ENCODE data around the gene NAP1L4.
"Not testable (repeated sequence)": the region's sequence is repeated elsewhere in the genome, so short reads cannot be mapped to it uniquely, and the experiment has no call there.

The NAP1L4 gene

DNA sequence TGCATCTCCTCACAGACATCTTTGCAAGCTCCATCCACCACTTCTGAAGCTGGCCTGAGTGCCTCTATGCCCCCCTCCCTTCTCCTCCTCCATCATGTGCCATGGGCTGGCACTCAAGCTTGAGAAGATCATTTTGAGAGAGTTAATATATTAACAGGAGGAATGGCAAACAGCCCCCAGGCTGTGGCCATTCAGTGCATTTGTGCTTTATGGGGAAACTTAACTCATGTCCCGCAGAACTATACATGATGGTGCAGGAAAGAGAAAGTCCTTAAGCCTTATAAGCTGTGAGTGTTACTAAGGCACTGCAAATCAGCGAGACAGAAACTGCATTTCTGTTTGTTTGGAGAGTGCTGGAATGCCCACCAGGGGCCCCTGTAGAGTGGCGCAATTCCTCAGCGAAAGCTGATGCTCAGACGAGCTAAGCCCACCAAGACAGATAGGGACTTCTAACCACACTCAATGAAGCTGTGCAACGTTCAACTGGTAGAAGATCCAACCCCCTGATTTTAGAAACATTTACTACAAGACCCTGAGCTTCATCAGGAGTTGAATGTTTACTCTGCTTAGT is 36.1 kb downstream of the NAP1L4 start:
- DNase-seq = no peak

DNA sequence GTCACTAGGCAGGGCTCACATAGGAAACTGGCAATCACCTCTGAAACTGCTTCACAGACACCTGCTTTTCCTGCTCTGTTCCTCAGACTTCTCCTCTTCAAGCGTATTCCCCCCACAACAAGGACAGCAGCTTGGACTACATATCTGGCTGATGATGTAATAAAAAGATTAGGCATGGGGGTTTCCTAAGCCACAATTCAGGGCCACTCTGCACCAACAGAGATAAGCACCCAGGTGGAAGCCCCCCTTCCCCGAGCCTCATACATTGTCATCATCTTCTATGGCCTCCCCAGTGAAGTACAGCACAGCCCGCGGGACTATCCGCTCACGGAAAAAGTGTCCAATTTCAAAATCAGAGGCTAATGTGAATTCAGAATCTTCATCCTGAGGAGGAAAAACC is 37.9 kb downstream of the NAP1L4 start:
- DNase-seq = no peak

GRCh38 chr11:2952290-2952689 is 39.8 kb downstream of the NAP1L4 start:
- no peak for DNase-seq

DNA sequence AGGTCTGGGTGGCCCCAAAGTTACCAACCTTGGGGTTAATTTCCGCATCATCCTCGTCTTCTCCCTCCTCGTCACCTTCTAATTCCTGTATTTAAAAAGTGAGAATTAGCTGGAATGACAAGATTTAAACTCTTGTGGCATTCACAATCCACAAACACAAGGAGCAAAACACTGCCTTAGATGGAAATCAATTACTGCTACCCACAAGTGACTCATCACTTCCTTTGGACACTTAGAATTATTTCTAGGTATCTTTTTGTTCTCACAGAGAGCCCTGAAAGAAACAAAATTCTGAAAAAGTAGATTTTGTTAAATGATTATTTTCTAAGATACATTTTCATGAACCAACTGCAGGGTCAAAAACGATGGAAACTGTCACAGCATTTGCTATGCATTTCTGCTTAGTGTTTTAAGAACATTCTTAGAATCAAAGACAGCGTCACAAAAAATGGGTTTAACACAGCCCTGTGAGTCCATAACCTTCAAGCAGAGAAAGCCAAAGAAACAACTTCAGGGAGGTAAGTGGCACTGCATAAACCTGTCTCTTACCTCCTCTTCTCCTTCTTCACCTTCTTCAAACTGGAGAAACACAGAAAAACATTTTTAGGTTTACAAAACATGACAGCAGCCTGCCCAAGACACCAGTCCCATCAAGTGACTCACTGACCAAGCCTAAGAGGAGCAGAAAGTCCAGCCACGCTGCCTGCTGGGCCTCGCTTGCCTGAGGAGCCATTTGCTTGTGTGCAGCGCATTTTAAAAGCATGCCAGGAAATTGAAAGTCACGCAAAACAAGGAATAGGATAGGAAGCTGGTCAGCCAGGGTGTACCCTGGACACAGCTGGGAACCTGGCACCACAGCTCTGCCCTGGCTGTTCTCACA is 40.7 kb downstream of the NAP1L4 start:
- DNase-seq = no peak

- DNase-seq = no peak
Measured at GRCh38 chr11:2950825-2951224, 41.3 kb downstream of the NAP1L4 start.

GRCh38 chr11:2949920-2950319 is 42.2 kb downstream of the NAP1L4 start:
- no peak for DNase-seq

- DNase-seq = no peak
Measured at GRCh38 chr11:2947744-2948143, 44.4 kb downstream of the NAP1L4 start.

DNA sequence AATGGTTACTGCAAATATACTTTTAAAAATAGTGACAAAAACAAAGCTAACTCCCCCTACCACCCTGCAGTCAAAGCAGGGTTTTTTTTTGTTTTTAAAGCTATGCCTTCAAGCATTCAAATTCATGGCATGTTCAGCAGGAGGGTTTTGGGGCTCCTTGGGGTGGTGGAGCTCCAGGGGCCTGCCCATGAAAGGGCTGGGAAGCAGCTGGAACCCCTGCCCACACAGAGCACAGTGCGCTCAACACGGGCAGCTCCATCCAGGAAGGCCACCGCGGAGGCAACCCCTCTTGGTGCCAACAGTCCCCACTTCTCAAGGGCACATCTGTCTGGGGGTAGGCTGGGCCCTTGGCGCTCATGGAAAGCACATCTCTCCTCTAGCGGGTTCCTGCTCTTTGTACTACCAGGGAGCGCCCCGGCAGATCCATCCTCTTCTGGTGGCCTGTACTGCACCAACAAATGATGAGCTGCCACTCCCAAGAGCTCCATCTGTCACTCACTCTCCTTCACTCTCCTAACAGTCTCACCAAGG is 46.3 kb downstream of the NAP1L4 start:
- DNase-seq = no peak

DNA sequence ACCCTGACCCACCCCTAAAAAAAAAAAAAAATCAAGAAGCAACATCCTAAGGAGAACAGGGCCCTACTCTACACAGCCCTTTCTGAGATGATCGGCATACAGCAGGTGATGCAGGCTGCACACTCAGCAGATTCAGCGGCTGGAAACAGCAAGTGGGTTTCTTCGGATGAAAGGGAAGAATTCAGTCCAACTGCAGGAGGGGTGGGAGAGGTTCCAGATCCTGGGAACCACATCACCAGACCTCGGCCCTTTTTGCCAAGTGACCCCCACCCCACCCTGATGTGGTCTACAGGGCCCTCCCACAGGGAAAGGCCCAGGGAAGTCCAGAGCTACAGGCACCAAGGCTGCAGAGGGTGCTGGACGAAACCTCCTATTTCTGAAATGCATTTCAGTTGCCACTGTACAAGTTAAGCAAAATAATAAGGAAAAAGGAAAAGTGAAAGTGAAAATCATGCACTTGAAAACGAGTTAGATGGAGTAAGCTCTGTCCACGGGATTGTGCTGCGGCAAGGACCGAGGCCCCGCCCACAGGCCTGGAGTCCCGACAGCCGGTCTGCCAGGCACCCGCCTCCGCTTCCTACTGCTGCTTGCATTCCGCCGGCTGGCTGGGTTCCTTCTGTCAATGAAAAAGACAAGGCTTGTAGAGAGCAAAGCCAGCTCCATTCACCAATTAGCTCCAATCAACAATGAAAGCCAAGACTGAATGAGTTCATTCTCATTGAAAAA is 46.9 kb downstream of the NAP1L4 start:
- DNase-seq = no peak

DNA sequence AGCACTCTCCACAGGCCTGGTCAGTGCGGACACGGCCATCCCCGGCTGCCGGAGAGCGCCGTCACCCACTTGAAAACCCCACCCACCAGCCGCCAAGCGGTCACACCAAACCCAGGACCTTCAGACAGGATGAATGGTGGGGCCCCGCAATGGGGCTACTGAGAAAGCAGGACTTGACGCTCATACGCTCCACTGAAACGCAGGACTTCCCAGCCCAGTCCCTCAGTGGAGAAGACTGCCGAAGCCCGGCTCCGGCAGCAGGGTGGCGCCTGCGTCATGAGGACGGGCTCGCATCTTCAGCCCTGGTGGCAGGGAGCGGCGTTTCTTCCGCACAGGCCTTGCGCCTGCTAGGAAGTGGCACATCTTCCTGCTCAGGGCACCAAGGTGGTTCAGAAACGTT is 47.6 kb downstream of the NAP1L4 start:
- no peak for DNase-seq

DNA sequence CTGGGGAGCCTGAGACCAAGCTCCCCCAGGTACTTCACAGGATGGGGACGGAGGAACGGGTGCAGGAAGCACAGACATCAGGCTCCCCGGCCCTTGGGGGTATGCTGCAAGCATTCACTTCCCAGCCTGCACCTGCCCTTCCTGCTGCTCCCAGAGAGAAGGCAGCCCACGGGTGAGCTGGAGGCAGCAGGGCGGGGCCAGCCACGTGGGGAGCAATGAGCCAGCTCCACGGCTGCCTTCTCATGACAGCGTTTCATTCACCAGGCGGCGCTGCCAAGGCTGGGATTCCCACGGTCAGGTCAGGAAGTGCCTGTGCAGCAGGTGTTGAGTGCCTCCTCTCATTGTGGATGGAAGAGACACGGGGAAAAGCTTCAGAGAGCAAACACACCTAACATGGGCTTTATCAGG is 48.4 kb downstream of the NAP1L4 start:
- peak; percentile 71 for DNase-seq

DNA sequence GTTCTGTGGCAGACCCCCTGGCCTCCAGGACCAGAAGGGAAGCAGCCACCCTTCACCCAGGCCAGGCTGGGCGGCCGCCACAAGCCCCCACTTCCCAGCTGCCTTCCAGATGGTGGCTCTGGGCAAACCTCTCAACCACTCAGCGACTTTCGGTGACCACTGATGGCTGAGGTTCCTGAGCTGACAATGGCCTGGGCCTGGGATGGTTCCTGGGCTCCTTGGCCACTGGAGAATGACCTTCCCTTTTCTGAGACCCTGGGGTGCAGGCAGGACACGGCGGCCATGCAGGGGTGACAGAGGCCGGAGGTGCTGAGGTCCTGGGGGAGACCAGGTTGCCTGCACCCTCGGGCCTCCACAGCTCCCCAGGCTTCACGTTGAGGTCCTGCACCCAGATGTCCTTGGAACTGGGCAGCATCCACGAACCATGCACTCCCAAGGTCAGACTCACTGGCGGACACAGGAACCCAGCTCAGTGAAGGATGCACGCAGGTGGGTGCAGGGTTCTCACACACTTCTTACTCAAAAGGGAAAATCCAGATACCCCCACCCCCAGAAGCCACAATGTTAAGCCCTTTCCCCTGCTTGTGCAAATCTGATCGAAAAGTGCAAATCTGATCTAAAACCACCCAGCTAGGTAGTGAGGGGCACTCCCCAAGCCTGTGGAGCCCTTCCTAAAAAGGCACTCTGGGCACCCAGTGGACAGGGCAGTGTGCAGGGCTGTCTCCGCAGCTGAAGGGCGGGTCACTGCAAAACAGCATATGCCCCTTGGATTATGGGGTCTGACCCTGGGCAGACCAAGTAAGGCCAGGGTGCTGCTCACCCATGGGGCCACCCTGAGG is 49.0 kb downstream of the NAP1L4 start:
- DNase-seq = no peak

- no peak for DNase-seq
Measured at GRCh38 chr11:2942447-2942846, 49.7 kb downstream of the NAP1L4 start.

DNA sequence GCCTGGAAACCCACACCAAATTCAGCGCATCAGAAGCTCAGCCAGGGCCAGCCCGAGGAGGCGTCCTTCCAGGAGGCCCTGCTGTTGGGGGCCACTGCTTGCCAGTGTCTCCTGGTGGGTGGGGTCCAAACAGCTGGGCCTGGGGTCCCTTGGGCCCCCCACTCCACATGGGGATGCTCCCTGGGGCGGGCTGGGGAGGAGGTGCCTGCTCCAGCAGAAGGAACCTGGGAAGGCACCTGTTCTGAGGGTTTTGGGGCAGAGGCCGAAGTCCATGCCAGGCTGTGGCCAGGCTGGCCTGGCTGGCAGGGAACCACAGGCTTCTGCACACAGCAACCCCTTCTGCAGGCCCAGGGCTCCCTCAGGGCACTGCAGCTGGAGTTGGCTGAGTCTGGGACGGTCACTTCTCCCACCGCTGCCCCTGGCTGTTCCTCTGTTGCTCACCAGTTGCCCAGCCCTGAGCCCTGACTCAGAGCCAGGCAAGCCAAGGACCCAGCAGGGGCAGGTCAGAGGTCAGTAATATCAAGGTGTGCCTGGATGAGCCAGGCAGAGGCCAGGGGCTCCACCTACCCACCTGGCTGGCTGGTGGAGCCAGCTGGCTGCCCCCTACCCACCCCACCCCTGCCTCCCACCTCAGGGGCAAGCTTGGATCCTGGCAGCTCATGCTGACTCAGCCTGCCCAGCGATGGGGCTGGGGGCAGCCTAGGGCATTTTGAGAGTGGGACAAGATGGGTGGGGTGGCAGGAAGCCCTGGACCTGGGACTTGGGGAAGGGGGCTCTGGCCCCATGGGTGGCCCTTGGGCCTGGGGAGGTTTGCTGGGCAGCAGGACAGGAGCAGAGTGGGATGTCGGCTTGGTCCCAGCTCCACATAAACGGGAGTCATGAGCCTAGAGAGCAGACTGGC is 51.0 kb downstream of the NAP1L4 start:
- no peak for DNase-seq

DNA sequence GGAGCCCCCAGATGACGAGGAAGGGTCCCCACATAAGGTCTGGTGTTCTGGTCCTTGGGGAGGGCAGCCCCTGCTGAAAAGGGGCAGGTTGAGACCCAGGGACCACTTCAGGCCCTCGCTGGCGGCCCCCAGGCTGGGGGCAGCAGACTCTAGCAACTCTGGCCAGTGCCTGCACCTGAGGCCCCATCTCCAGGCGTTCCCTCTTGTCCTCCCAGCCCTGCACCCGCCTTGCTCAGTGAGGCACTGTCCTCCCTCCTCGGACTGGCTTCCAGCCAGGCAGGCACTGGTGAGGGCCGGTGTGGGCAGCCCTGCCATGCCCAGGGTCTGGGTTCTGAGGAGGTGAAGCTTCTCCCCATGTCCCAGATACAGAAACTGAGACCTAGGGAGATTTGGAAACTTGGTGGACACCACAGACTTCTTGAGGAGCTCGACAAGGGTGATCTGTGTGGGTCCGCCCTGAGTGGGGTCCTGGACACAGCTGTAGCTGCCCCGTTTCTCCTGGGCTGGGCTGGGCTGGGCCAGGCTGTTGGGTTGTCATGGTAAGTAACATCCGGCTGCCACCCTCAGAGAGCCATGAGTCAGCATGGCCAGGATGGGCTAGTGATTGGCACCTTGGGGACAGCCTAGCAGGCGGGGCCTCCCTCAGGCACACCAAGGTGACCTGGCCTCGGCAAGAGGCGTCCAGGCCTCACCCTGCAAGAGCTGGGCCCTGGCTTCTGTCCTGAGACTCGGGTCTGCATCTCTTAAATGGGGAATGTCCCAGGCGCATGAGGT is 51.8 kb downstream of the NAP1L4 start:
- DNase-seq = no peak

DNA sequence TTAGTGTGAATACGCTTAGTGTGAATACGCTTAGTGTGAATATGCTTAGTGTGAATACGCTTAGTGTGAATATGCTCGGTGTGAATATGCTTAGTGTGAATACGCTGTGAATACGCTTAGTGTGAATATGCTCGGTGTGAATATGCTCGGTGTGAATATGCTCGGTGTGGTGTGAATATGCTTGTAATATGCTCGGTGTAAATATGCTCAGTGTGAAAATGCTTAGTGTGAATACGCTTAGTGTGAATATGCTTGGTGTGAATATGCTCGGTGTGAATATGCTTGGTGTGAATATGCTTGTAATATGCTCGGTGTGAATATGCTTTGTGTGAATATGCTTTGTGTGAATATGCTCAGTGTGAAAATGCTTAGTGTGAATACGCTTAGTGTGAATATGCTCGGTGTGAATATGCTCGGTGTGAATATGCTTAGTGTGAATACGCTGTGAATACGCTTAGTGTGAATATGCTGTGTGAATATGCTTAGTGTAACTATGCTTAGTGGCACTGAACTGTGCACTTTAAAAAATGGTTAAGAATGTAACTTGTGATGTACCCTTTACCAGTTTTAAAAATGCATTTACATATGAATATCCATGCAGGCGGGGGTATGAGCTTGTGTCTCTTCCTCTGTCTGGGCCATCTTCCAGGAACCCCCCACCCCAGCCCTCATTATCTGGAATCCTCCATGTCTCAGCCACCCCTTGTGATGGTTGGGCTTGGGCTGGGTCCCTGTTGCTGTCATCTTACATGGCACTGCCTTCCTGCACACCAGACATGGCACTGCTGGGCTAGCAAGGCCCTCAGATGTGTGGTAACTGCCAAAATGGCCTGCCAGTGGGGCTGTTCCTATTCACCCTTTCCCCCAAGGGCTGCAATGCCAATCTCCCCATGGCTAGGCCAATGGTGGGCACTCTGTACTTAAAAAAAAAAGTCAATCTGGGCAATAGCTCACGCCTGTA is 53.4 kb downstream of the NAP1L4 start:
- DNase-seq = not testable (repeated sequence)

- not testable (repeated sequence) for DNase-seq
Measured at GRCh38 chr11:2937641-2938457, 54.3 kb downstream of the NAP1L4 start.

- no peak for DNase-seq
Measured at GRCh38 chr11:2934611-2935239, 57.4 kb downstream of the NAP1L4 start.

Data from COR-L47 (cell line).